HG02840 (cell line): ENCODE measurements around the gene KCNK1.
"Not testable (repeated sequence)": the region's sequence is repeated elsewhere in the genome, so short reads cannot be mapped to it uniquely, and the experiment has no call there.

Experiments
- ATAC-seq: cut with Tn5 transposase; IDR thresholded peaks from one replicate; pipeline ENCODE4 v1.9.1; 2021; ENCODE audit warnings: mild to moderate bottlenecking, moderate library complexity, moderate number of reproducible peaks; ENCODE audit not compliant: unreplicated experiment, low FRiP score

KCNK1 gene

DNA sequence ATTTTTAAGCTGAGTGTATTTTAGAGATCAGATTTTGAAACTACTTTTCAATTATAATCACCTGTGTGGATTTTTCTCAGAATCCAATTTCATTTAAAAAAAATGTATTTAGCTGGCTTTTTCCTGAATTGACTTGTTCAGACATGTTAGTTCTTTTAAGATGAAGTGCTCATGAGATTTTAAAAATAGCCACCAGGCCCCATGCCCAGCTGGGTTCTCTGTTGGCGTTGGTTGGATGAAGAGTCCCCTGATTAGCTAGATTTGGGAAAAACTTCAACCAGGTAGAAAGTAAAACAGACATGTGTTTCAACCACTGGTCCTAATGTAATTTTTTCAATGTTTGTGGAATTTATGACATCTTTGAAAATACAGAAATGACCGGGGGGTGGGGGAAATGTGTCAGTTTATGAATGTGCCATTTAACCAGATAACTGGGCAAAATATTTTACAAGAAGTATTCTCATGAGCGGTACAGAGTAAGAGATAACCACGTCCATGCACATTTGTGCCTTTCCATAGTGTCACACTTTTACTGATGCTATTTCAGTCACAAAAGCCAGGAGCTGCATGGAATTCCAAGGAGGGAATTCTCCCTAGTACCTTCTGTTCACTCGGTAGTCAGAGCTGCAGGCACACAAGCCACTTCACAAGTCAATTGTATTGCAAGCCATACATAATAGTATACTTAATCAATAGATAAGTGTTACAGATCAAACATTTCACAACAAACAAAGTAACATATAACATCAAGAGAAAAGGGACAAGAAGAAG, 51.1 kb downstream of the KCNK1 start:
- no peak for ATAC-seq

DNA sequence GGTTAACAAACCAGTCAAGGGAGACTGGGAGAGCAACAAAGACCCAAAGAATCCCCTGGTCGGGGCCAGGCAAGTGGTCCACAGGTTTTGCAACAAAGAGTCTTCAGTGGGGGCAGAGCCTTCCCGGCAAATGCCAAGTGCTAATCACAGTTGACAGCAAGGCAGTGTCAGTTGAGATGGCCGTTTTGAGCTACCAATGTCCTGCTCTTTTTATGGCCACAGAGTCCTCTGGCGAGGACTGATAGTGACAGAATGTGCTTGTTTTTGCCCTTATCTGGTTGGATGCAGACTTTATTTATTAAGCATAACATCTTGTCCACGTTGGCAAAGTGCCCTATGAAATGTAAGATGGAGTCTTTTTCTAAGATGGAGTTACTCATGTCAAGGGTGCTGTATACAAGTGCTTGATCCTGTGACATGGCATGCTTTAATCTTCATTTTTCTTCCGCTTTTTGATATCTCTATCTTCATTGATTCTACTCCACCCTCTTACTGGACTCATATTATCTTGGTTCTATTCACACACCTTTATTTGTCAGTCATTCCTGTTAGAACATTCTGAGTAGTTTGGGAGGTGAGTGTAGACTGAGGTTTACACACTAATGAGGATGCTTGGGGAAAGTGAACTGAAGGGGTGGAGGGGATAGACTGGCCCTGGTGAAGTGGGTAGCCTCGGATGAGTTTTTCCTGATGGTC, 51.8 kb downstream of the KCNK1 start:
- no peak for ATAC-seq

DNA sequence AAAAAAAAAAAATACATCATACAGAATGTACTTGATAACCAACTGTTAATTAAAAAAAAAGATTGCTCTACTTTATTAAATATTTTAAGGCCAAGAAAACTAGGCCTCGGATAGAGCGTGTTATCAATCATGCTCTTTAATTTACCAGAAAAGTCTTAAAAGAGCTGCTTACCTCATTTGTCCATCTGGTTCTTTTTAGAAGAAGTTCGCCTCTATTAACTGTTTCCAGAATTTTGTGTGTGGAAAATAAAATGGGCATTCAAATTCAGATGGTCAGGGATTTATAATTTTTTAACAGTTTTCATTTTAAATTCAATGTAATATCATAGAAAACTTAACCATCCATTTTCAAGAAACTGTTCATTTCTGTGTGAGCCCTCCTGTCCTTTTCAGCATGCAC, 53.8 kb downstream of the KCNK1 start:
- no peak for ATAC-seq

DNA sequence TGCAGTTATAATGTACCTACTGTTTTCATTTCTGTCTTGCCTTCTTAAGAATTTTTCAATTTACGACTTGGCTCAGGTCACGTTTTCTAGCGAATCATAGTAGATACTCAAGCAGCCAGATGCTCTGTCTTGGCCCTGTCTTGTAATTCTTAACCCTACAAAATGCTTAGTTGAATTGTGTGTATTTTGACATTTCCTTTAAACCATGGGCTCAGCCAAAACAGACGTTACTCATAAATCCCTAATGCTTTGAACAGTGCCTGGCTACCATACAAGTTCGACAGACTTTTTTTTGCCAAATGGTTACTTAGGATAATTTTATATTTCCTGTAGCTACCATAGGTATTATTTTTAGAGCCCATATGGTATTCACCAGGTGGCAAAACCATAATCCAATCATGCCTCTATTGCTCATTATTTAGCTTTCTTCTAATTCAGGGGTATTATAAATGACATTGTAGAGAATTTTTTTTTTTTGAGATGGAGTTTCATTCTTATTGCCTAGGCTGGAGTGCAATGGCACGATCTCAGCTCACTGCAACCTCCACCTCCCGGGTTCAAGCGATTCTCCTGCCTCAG, 54.3 kb downstream of the KCNK1 start:
- ATAC-seq = no peak

DNA sequence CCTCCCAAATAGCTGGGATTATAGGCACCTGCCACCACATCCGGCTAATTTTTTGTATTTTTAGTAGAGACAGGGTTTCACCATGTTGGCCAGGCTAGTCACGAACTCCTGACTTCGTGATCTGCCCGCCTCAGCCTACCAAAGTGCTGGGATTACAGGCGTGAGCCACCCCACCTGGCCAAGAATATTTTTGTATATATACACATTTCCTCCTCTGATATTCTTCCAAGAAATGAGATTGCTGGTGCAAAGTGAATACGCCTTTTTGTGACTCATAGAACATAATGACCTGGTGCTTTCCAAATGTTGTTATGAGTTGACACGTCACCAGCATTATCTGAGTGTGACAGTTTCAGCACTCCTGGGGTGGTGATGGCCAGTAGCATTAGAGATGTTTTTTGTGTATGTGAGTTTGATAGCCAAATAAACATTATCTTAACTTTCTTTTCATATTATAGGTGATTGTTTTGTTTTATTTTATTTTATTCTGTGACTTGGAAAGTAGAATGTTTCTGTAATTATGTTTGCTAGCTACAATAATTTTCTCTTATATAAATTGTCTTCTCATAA, 54.9 kb downstream of the KCNK1 start:
- ATAC-seq = no peak

DNA sequence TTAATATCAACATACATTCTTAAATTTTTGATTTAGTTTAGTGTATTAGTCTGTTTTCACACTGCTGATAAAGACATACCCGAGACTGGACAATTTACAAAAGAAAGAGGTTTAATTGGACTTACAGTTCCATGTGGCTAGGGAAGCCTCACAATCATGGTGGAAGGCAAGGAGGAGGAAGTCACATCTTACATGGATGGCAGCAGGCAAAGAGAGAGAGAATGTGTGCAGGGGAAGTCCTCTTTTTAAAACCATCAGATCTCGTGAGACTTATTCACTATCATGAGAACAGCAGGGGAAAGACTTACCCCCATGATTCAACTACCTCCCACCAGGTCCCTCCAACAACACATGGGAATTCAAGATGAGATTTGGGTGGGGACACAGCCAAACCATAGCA, 56.5 kb downstream of the KCNK1 start:
- ATAC-seq = not testable (repeated sequence)

DNA sequence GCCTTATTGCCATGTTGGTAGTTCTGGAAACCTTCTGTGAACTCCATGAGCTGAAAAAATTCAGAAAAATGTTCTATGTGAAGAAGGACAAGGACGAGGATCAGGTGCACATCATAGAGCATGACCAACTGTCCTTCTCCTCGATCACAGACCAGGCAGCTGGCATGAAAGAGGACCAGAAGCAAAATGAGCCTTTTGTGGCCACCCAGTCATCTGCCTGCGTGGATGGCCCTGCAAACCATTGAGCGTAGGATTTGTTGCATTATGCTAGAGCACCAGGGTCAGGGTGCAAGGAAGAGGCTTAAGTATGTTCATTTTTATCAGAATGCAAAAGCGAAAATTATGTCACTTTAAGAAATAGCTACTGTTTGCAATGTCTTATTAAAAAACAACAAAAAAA, 57.4 kb downstream of the KCNK1 start:
- ATAC-seq = no peak

DNA sequence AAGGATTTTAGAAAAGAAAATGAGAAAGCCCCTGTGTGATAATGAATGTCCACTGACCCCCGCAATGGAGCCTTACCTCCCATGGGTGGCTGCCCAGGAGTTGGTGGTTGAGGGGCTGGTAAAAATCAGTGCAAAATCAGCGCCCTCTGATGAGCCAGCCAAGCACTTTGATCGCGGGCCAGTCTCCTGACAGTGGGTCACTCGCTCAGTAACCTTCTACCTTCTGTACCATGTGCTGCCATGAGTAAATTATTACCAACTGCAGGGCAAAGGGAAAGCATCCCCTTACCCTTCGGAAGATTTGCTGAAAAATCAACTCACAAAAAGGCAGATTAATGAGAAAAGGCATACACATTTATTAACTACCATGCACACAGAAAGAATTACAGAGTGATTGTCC, 58.8 kb downstream of the KCNK1 start:
- ATAC-seq = no peak

DNA sequence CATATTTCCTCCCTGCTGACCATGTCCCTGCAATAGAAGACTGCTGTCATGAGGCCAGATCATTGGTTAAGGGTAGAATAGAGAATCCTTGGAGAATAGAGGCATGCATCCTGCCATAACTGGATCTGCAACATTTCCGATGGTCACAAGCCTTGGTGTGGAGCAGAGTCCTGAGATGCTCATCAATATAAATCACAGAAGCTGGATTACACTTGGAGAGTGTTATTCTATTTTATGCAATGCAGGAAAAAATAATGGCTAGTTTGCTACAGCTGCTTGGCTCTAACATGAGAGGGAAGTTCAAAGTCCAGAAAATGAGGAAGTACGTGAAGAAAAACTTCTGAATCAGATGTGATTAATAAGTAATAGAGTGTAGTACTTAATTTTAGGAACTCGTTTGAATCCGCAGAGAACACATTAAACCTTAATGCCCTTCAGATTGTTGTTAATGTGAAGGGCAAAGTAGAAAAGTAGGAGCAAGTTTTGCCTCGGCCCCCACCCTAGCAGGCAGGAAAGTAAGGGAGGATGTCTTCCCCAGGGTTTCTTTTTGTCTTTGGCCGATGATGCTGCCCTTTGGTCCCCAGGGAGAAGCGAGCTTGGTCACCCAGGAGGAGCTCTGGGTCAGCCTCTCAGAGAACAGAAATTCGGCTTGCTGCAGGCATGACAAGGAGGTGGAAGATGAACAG, 59.5 kb downstream of the KCNK1 start:
- peak; percentile 52 for ATAC-seq

DNA sequence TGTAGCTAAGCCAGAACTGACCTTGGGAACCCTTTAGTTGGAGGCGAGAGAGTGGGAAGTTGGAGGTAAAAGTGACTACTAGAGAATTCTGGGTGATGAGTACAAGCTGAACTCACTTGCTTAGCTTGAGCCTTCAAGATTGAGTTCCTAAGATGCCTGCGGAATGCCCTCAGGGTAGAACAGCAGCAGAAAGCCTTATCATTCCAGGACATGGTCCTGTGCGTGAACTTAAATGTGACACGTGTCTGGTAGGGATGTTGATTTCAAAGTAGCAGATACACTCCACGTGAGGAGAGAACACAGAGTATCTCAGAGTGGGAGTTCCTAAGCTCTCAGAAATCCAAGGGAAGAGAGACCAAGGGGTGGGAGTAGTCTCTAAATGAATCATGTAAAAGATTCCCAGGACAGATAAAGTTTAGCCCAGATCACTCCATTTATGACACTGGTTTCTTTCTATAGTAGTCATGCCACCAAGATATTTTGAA, 60.1 kb downstream of the KCNK1 start:
- ATAC-seq = no peak

DNA sequence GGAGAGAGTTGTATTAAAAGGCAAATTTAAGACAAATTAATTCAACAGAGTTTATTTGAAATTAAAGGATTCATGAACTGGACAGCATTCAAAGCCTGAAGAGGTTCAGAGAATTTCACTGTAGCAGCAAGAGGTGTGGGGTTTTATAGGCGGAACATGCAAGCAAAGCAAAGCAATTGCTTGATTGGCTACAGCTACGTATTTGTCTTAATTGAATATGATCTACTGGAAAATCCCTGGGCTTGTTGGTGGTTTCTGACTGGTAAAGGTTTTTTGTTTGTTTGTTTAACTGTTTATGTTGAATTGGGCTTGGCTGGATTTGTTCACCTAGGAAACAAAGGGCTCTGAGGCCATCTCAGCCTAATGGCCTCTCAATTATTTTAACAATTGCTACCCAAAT, 61.5 kb downstream of the KCNK1 start:
- ATAC-seq = no peak

DNA sequence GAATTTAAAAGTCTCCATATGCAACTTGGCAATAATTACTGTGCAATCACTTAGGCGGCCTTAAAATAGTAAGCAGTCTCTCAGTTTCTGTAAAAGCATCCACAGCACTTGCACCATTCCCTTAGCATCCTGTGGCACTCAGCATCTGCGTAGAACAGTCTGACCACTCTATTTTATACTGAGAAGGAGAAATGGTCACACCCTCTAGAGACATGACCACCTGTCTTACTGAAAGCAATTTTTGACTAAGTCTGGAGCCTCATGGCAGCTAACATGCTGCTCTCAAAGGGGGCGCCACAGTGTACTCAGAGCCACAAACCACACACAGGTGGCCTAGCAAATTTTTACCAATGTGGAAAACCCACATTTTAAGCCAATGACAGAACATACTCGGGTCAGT, 62.0 kb downstream of the KCNK1 start:
- peak; percentile 75 for ATAC-seq

DNA sequence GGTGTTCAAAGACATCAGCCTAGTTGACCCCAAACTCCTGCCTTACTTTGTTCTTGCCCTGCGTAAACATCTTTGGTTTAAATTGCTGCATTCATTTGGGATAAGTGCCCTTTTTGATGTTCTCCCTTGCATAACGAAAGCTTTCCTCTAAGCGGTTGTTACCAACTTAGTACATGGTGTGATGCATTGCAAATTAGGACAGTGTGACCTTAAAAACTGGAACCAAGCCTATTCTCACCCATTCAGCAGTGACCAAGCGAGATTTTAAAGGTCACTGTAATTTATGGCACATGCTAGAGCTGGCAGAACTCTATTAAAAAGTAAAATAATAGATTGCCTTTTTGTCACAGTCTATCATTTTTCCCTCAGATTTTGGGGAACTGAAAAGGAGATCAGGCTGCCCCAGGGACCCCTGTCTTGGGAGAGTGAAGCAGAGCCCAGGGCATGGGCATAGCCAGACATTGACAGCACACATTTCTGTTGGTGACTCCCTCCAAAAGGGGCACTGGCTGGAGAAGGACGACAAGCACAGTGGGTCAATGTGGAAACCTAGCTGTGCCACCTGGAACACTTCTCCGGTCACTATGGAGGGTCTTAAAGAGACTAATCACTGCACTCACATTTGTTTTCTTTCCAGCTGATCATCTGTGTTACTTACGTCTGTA, 63.9 kb downstream of the KCNK1 start:
- ATAC-seq = no peak

DNA sequence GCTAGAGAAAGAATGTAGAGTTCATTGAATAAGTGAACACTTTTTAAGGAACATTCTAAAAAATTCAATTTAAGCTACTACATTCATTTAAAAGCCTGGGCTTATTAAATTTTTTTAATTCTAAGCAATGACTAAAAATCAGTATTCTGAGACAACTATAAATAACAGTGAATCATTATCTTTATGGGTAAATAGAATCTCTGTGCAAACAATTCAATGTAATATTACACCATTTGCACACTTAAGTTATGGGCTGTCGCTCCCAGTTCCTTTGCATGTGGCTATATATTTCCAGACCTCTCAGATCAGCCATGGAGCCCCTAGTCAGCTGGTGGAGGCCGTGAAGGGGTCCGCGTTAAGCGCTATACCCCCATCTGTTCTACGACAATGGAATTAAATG, 65.1 kb downstream of the KCNK1 start:
- no peak for ATAC-seq

DNA sequence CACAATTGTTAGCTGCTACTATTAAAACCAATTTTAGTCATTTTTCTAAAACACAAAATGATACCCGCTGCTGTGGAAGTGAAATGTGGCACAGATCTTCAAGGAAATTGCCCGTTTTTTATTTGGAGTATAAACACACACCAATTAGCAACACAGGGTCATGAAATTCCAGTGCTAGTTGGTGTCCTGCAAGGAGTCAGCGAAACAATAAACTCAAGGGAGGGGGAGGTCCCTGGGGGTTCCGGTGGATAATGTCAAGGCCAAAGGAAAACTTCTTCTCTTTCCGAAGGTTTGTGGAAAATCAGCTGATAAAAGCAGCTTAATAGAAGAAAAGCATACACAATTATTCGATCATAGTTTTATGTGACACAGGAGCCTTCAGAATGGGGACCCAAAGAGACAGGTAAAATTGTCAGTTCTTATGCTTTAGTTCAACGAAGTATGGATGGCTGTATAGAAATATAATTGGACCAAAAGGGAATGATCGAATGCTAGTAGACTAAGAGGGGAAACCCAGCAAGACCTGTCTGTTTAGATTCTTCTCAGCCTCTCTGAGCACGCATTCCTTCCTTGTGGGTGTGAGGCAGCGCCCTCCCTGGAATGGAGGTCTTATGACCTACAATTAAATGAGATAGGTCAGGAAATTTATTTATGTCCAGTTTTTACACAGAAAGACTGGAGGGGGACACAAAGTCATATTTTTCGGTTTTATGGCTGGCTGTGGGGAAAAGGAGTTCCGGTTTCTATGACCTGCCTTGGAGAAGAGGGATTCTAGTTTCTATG, 65.9 kb downstream of the KCNK1 start:
- ATAC-seq = no peak

DNA sequence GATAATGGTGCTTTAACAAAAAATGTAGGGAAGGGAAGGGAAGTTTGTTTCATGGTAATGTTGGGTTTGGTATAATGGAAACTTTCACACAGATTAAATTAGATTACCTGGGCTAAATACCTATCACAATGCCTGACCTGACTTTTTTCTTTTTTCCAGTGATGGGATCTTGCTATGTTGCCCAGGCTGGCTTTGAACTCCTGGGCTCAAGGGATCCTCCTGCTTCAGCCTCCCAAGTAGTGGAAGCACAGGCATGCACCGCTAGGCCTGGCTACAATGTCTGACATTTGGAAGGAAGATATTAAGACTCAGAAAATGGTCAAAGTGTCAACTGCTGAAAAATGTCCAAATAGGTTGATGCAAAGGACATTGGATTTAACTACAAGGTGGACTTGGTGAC, 67.4 kb downstream of the KCNK1 start:
- no peak for ATAC-seq

DNA sequence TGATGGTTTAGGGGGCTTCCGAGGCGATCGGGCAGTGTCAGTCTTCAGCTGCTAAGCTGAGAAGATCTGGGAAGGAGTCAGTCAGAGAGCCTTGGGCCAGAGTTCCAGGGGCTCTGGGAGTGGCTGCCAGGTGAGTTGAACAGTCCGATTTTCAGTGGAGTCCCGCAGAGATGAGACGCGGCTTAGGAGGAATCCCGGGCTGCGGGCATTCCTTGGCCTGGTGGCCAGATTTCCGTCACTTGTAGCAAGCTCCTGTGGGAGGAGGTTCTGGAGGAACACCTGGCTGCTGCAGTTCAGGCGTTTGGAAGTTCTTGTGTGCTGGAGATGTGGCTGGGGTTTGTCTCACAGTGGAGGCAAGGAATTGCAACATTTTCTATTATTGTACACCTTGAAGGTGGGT, 72.7 kb downstream of the KCNK1 start:
- ATAC-seq = not testable (repeated sequence)

DNA sequence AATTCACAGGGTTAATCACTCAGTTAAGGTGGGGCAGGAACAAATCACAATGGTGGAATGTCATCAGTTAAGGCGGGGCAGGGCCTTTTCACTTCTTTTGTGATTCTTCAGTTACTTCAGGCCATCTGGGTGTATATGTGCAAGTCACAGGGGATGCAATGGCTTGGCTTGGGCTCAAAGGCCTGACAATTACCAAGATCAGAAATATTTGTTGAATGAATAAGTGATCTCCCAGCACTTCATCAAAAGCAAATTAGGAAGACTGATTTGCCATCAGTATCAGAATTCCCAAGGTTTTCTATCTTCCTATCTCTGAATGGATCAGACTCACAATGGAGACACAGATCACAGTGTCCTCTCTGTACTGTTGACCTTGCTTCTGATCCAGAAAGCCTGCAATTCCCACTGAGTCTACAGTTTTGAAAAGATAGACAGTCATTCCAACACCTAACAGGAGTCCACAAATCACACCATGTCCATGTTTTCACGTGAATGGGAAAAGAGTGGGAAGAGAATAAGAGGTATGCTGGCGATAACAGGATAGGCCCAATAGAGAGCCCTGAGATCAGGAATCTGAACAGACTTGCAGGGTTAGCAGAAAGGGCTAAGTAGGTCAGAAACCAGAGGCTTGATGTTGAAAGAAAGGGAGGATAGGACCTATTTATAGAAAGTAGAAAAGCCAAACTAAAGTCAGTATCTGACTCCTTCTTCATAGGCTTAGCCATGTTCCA, 75.3 kb downstream of the KCNK1 start:
- ATAC-seq = no peak

DNA sequence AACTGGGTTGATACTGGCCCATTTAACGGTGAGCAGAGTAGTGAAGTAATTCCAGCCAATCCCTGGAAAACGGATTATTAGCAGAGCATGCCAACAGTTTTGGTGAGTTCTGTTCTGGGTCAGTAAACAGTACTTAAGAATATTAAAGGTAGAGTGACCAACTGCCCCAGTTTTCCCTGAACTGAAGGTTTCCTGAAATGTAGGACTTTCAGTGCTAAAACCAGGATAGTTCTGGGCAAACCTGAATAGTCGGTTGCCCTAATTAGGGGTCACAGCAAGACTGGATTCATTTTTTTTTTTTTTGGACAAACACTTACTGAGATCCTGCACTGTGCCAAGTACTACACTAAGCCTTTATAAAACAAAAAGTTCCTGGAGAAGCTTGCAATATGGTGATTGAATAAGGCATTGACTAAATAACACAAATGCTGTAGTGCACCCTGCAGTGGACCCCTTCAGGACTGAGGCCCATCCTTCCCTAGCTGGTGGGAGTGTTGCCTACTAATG, 75.9 kb downstream of the KCNK1 start:
- ATAC-seq = no peak
